KBM-7 (cell line): Measurements from ENCODE around the gene ST3GAL6.

Experiments
- DNase-seq: peaks from one replicate; pipeline ENCODE4 v3.0.0-alpha.2; 2015
- in situ Hi-C: fragments of 300-500 bp; cut with MboI; formaldehyde crosslinking; loops from 2 replicates; pipeline ENCODE4 v1.14.3; 2020; ENCODE audit warnings: low sequenced_read_pairs, low pct_unique_long_range_greater_than_20kb, mixed read lengths

The ST3GAL6 gene

GRCh38 chr3:98763076-98763475 is at the start of gene ST3GAL6:
ST3GAL6 (plus strand) TSS chr3:98763340; CDS start chr3:98768441, 5,101 bp downstream.
- in situ Hi-C loops: no loop called here
- peak; percentile 86 for DNase-seq

- no peak for DNase-seq
- in situ Hi-C loops: no loop called here
Measured at GRCh38 chr3:98713984-98714383, 49.2 kb upstream of the ST3GAL6 start.

- in situ Hi-C loops: no loop called here
- no peak for DNase-seq
Measured at GRCh38 chr3:98717584-98717983, 45.6 kb upstream of the ST3GAL6 start.

GRCh38 chr3:98718730-98719129 is 44.4 kb upstream of the ST3GAL6 start:
- DNase-seq: no peak
- in situ Hi-C loops: no loop called here

- in situ Hi-C loops: no loop called here
- no peak for DNase-seq
Measured at GRCh38 chr3:98721776-98722175, 41.4 kb upstream of the ST3GAL6 start.

- no peak for DNase-seq
- in situ Hi-C loops: no loop called here
Measured at GRCh38 chr3:98722389-98722788, 40.8 kb upstream of the ST3GAL6 start.

GRCh38 chr3:98725352-98725751 is 37.8 kb upstream of the ST3GAL6 start:
- DNase-seq: no peak
- in situ Hi-C loops: no loop called here

- in situ Hi-C loops: no loop called here
- no peak for DNase-seq
Measured at GRCh38 chr3:98726084-98726483, 37.1 kb upstream of the ST3GAL6 start.

- DNase-seq: no peak
- in situ Hi-C loops: no loop called here
Measured at GRCh38 chr3:98727638-98728037, 35.5 kb upstream of the ST3GAL6 start.

GRCh38 chr3:98728672-98729071 is 34.5 kb upstream of the ST3GAL6 start:
- in situ Hi-C loops: no loop called here
- no peak for DNase-seq

GRCh38 chr3:98730338-98730737 is 32.8 kb upstream of the ST3GAL6 start:
- DNase-seq: peak; percentile 60
- in situ Hi-C loops: no loop called here

- in situ Hi-C loops: no loop called here
- DNase-seq: no peak
Measured at GRCh38 chr3:98730886-98731537, 32.1 kb upstream of the ST3GAL6 start.

GRCh38 chr3:98731720-98732285 is 31.3 kb upstream of the ST3GAL6 start:
- no peak for DNase-seq
- in situ Hi-C loops: no loop called here

GRCh38 chr3:98732286-98733052 is 30.7 kb upstream of the ST3GAL6 start:
- peak; percentile 70 for DNase-seq

GRCh38 chr3:98733053-98733811 is 29.9 kb upstream of the ST3GAL6 start:
- in situ Hi-C loops: no loop called here
- DNase-seq: peak; percentile 58

More at GRCh38 chr3:98732286-98733052, 30.7 kb upstream of the ST3GAL6 start:
- in situ Hi-C loops: no loop called here

GRCh38 chr3:98733812-98734281 is 29.3 kb upstream of the ST3GAL6 start:
- DNase-seq: peak; percentile 41
- in situ Hi-C loops: no loop called here

GRCh38 chr3:98734306-98734705 is 28.8 kb upstream of the ST3GAL6 start:
- in situ Hi-C loops: no loop called here
- no peak for DNase-seq

GRCh38 chr3:98734735-98735134 is 28.4 kb upstream of the ST3GAL6 start:
- DNase-seq: no peak

GRCh38 chr3:98735296-98735695 is 27.8 kb upstream of the ST3GAL6 start:
- in situ Hi-C loops: no loop called here
- no peak for DNase-seq

More at GRCh38 chr3:98734735-98735134, 28.4 kb upstream of the ST3GAL6 start:
- in situ Hi-C loops: no loop called here
